GM21619 (cell line): ENCODE data around the gene RPL7A.
"Not testable (repeated sequence)": the region's sequence is repeated elsewhere in the genome, so short reads cannot be mapped to it uniquely, and the experiment has no call there.

ENCODE experiments used
- ATAC-seq: cut with Tn5 transposase; IDR thresholded peaks from one replicate; pipeline ENCODE4 v1.9.1; 2021; ENCODE audit not compliant: unreplicated experiment

RPL7A gene

GRCh38 chr9:133384736-133385321 is 36.8 kb downstream of the RPL7A start:
- ATAC-seq = no peak

GRCh38 chr9:133385452-133385851 is 37.4 kb downstream of the RPL7A start:
- no peak for ATAC-seq

- ATAC-seq = no peak
These were observed 38.3 kb downstream of the RPL7A start for GRCh38 chr9:133386338-133386737.

GRCh38 chr9:133387680-133388079 is 39.7 kb downstream of the RPL7A start:
- no peak for ATAC-seq

GRCh38 chr9:133389025-133389557 is 41.1 kb downstream of the RPL7A start:
- no peak for ATAC-seq

GRCh38 chr9:133389562-133389961 is 41.5 kb downstream of the RPL7A start:
- no peak for ATAC-seq

GRCh38 chr9:133390713-133391112 is 42.7 kb downstream of the RPL7A start:
- ATAC-seq = no peak

GRCh38 chr9:133391449-133391848 is 43.4 kb downstream of the RPL7A start:
- ATAC-seq = not testable (repeated sequence)

GRCh38 chr9:133392308-133392707 is 44.3 kb downstream of the RPL7A start:
- not testable (repeated sequence) for ATAC-seq

GRCh38 chr9:133393399-133393798 is 45.4 kb downstream of the RPL7A start:
- ATAC-seq = no peak

- ATAC-seq = no peak
These were observed 46.8 kb downstream of the RPL7A start for GRCh38 chr9:133394687-133395271.

GRCh38 chr9:133396952-133397351 is 48.9 kb downstream of the RPL7A start:
- no peak for ATAC-seq

GRCh38 chr9:133397370-133397769 is 49.4 kb downstream of the RPL7A start:
- ATAC-seq = no peak

- no peak for ATAC-seq
These were observed 49.9 kb downstream of the RPL7A start for GRCh38 chr9:133397895-133398294.

GRCh38 chr9:133400292-133400691 is 52.3 kb downstream of the RPL7A start:
- ATAC-seq = no peak
